Inferior parietal cortex (tissue), 1 donor: ENCODE results near the gene UBA52.
"Not testable (repeated sequence)": the region's sequence is repeated elsewhere in the genome, so short reads cannot be mapped to it uniquely, and the experiment has no call there.

Experiments
- DNase-seq: peaks from one replicate; pipeline ENCODE4 v3.0.0-alpha.2; 2016; ENCODE audit errors: extremely low spot score

UBA52 gene

DNA sequence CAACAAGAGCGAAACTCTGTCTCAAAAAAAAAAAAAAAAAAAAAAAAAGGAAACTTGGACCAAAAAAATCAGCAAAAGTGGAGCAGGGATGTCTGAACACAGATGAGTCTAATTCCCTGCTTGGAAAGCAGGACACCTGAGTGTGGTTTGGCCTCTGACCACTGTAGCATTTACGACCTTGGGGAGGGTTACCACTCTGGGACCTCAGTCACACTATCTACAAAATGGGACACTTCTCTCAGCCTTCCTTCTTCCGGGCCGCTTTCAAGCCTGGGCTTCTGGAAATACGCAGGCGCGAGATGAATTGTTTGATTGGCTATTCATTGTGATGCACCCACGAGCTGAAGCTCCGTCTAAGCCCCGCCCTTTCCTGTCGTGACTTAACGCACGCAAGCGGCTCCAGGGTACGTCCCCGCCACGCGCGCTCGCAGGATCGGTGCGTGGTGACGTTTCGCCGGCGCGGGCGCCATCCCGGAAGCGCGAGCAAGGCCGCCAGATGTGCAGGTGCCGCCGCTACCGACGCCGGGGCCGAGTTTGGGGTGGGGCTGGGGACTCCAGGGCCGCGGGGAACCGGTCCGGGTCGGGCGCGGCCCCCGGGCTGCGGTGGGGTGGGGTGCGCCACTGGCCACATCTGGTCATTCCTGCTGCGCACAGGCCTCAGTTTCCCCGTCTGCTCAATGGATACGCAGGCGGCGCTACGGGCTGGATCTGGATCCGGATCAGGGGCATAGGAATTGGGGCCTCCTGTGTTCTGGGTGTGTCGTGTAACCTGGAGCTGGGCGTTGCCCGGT is 14.1 kb upstream of the UBA52 start, which contains the start of gene KXD1:
Gene KXD1 (plus strand): TSS at position 460 of the 791 bp plus-strand sequence. CDS start 4,187 bp downstream, outside the sequence.
- DNase-seq = peak; percentile 99

DNA sequence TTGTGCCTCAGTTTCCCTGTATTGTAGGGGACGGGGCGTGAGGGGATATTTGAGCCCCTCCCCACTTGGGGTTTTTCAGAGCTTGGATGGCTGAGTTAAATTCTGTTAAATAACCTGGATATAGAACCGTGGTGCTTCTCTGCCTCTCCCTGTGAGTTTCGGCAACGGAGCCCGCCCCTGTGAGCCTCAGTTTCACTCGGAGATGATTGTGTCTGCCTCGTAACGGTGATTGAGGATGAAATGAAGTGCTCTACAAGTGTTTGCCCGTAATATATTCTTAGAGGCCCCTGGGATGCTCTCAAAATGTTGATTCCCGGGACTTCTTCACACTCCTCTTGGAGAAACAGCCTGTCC is 13.5 kb upstream of the UBA52 start:
- DNase-seq = no peak

GRCh38 chr19:18558604-18559003 is 13.1 kb upstream of the UBA52 start:
- no peak for DNase-seq

DNA sequence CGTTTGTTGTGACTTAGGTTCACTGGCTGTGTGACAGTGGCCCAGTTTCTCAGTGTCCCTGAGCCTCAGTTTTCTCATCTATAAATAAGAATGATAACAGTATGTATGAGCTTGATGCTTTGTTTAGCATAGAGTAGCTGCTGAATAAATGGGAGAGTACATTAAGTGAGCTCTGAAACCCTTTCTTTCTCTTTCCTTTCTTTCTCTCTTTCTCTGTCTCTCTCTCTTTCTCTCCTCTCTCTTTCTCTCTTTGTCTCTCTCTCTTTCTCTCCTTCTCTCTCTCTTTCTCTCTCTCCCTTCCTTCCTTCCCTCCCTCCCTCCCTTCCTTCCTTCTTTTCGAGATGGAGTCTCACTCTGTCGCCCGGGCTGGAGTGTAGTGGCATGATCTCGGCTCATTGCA is 12.0 kb upstream of the UBA52 start:
- DNase-seq = no peak

- DNase-seq = no peak
These were observed 9.6 kb upstream of the UBA52 start for GRCh38 chr19:18562086-18562485.

DNA sequence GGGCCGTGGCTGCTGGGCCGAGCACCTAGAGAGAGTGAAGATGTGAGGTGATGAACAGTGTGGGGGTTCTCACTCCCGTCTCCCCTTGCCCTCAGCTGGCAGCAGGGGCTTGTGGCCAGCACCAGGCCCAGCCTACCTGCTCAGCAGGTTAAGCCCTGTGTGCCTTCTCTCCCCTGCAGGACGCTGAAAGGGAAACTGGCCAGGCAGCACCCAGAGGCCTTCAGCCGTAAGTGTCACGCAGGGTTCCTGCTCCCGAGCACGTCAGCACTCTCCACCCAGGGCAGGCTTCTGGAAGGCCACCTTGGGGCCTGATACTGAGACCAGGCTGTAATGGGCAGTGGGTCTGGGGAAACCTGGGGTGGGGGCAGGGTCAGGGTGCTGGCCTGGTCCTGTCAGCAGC is 4.7 kb upstream of the UBA52 start:
- no peak for DNase-seq

DNA sequence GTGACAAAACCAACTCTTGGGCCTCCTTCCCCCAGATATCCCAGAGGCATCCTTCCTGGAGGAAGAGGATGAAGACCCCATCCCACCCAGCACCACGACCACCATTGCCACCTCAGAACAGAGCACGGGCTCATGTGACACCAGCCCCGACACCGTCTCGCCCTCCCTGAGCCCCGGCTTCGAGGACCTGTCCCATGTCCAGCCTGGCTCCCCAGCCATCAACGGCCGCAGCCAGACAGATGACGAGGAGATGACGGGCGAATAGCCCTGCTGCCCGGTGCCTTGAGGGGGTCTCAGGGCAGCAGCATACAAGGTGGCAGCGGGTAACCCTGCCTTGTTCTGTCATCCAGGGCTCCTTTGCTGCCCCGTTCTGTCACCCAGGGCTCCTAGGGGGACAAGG is 3.3 kb upstream of the UBA52 start:
- no peak for DNase-seq

DNA sequence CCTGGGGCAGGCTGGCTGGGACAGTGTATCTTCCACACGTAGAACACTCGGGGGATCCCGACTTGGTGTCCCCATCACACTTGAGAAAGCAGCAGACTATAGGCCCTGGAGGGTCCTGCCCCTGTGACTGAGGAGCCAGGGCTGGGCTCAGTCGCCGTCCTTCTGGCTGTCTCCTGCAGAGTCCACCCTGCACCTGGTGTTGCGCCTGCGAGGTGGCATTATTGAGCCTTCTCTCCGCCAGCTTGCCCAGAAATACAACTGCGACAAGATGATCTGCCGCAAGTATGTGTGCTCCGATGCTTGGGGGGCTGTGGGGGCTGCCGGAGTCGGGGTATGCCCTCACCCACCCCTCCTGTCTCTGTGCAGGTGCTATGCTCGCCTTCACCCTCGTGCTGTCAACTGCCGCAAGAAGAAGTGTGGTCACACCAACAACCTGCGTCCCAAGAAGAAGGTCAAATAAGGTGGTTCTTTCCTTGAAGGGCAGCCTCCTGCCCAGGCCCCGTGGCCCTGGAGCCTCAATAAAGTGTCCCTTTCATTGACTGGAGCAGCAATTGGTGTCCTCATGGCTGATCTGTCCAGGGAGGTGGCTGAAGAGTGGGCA is 3.1 kb downstream of the UBA52 start:
- no peak for DNase-seq

DNA sequence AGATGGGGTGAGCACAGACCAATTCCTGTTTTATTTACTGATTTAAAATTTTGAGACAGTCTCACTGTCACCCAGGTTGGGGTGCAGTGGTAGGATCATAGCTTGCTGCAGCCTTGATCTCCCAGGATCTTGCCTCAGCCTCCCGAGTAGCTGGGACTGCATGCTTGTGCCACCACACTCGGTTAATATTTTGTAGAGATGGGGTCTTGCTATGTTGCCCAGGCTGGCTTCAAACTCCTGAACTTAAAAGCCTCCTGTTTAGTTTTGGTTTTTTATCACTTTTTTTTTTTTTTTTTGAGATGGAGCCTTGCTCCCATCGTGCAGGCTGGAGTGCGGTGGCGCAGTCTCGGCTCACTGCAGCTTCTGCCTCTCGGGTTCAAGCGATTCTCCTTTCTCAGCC is 4.7 kb downstream of the UBA52 start:
- no peak for DNase-seq

DNA sequence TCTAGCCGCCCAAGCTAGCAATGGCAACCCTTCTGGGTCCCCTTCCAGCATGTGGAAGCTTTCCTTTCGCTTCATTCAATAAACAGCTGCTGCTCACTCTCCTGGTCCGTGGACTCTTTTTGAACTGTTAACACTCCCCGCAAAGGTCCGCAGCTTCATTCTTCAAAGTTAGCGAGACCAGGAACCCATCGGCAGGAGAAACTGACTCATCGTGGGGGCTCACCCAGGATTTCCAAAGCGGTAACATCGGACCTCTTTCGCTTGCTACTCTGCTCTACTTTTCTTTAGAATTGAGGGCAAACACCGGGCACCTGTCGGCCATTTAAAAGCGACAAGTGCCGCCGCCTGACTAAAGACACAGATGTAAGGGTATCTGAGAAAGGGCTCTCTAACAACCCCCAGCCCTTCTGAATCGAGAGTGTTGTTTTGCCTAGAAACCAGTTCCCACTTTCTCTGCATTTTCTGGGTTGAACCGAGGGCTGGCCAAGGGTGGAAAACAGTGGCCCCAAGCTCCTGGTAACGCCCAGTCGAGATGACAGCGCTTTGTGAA is 5.8 kb downstream of the UBA52 start:
- no peak for DNase-seq

DNA sequence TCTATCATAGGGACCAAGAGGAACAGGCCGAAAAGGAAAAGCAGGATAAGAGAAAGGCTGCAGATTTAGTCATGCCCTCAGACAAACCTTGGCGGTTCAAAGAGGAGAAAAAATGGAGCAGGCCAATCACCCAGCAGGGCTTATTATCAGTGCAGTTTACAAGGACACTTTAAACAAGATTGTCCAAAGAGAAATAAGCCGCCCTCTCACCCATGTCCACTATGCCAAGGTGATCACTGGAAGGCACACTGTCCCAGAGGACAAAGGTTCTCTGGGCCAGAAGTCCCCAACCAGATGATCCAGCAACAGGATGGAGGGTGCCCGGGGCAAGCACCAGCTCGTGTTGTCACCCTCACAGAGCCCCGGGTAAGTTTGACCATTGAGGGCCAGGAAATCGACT is 8.7 kb downstream of the UBA52 start:
- no peak for DNase-seq

GRCh38 chr19:18586306-18586705 is 14.6 kb downstream of the UBA52 start:
- DNase-seq = no peak

DNA sequence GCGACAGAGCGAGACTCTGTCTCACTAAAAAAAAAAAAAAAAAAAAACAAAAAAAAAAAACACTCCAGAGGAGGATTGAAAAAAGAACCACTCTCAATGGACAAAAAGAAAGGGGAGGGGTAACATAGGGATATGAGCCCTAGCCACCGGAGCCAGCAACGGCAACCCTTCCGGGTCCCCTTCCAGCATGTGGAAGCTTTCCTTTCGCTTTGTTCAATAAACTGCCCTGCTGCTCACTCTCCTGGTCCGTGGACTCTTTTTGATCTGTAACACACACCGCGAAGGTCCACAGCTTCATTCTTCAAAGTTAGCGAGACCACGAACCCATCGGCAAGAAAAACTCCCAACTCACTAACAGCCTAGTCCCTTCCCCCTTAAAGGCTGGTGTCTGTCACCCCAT is 15.9 kb downstream of the UBA52 start:
- no peak for DNase-seq

DNA sequence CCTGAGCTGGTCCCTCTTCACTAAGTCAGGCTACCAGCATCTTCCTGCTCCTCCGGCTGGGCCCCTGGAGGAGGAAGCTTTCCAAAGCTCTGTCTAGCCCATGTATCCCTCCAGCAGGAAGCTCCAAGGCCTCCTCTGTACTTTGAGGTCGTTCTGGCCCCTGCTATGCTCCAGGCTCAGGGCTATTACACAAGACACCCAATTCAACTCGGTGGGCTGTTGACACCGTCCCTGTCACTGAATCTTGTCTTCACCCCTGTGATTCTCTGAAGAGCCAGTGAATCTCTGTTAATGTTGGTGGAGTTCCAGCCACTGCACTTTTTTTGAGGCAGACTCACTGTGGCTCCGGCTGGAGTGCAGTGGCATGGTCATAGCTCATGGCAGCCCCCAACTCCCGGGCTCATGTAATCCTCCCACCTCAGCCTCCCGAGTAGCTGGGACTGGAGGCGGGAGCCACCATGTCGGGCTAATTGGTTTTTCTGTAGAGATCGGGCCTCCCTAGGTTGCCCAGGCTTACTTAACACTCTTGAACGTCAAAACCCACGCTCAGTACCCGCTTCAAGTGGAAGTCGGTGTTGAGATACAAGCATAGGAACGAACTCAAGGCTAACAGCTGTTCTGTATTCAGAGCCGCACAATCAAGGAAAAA is 16.4 kb downstream of the UBA52 start:
- DNase-seq = no peak

- peak; percentile 80 for DNase-seq
These were observed 17.1 kb downstream of the UBA52 start, which contains the start of gene REX1BD for GRCh38 chr19:18588611-18589379. Gene REX1BD, plus strand, starts transcription at chr19:18588798. Its CDS starts 4 bp downstream, at chr19:18588802.

DNA sequence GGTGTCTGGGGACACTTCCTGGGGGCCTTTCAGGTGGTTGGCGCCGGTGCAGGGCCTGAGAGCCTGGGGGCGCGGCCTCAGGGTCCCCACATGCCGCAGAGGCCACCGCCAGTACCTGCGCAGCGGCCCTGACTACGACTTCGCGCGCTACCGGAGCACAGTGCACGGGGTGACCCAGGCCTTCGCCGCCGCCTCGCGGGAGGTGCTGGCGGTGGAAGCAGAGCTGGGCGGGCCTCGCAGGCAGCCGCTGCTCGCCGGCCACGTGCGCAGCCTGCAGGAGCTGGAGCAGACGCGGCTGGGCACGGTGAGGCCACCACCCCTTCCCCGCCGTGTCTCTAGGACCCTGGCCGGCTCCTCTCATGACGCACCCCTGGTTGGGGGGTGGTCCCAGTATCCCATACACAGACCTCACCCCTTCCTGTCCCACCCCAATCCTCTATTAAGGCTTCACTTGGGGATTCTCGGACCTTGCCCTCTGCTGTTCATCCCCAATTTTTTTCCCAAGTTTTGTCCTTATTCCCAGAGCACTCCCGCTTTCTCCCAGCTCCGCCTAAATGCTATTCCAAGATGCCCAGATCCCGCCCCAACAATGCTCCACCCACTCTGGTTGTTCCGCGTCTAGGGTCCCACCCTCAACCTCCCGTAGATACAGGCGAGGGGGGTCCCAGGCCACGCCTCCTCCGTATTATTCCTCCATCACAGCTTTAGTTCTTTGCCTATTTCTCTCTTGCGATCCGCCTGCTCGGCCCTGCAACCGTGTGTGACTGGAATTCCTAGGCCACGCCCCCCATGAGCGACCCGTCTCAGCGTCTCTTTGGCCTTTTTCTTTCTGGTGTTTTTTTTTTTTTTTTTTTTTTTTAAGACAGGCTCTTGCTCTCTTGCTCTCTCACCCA is 18.0 kb downstream of the UBA52 start:
- DNase-seq = no peak

DNA sequence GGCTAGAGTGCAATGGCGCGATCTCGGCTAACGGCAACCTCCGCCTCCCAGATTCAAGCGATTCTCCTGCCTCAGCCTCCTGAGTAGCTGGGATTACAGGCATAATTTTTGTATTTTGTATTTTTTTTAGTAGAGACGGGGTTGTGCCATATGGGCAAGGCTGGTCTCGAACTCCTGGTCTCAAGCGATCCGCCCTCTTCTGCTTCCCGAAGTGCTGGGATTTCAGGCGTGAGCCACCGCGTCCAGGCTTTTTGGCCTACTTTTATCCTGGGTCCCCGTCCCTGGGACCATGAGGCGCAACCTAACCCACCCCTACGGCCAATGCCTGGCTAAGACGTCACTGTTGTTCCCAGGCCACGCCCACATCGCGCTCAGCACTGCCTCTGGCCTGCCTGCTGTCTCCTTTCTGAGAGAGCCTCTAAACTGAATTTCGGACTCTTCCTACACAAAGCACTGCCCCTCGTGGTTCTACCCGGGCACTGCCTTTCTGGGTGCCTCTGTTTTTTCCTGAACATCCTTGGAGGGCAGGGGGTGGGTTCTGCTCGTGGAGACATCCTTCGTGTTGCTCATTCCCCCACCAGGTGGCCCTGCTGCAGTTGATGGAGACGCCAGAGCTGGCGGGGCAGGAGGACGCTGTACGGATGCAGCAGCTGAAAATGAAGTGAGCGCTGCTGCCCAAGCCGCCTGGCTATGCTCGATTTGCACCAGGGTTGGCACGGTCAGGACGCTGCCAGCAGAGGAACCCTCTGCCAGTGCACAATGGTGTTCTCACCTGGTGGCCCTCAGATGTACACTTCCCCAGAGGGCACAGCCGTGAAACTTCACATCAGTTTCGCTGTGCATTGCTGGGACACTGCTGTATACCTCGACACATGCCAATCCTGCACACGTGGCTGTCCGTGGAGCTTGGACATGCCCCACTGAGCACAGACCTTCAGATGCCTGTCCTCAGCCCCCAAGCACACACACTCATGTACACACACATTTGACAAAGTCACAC is 18.9 kb downstream of the UBA52 start:
- DNase-seq = peak; percentile 87

DNA sequence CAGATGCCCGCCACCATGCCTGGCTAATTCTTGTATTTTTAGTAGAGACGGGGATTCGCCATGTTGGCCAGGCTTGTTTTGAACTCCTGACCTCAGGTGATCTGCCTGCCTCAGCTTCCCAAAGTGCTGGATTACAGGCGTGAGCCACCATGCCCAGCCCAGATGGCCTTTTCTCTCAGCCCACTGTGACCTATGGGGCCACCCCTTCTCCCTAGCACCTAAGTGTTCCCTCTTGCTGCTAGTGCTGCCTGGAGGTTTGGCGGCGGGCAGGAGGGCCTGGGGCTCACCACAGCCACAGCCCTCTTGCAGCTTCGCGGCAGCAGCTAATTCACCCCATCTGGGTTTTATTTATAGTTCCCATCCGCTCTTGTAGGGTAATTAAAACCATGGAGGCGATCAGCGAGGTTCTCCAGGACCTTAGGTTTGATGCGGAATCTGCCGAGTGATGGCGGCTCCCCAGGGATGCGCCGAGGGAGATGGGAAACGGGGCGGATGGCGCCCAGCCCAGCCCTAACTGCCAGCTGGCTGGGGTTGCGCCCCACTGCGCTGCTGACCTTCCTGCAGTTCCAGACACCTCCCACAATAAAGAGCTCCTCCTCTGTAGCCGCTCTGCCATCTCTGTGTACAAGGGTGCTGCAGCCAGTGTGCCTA is 20.2 kb downstream of the UBA52 start:
- no peak for DNase-seq

DNA sequence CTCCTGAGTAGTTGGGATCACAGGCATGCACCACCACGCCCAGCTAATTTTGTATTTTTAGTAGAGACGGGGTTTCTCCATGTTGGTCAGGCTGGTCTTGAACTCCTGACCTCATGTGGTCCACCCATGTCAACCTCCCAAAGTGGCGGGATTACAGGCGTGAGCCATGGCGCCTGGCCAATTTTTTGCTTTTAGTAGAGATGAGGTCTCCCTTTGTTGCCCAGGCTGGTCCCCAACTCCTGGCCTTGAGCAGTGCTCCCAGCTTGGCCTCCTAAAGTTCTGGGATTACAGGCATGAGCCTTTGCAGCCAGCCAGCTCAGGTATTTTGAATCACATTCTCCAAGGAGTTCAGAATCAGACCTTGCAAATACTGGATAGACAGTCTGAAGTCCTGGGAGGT is 21.1 kb downstream of the UBA52 start:
- not testable (repeated sequence) for DNase-seq
